ENCODE data around the gene SLC23A2.
"Not testable (repeated sequence)": the region's sequence is repeated elsewhere in the genome, so short reads cannot be mapped to it uniquely, and the experiment has no call there.

The SLC23A2 gene

DNA sequence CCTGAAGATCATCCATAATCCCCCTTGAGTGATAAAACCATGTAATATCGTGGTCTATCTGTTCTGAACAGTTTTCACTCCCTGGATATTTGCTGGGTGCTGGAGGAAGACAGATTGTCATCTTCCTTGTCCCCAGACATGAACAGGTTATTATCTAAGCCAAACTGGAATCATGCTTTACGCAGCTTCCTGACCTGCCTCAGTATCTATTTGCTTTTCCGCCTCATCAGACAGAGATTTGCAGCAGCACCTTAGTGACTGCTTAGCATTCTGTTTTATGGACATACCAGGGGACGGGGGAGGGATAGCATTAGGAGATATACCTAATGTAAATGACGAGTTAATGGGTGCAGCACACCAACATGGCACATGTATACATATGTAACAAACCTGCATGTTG is 124.6 kb downstream of the SLC23A2 start:
- no peak for DNase-seq (ENCODE audit: low read depth in 3 of 3)

GRCh38 chr20:4876301-4876700 is 125.0 kb downstream of the SLC23A2 start:
- no peak for DNase-seq (ENCODE audit: low read depth in 3 of 3)

DNA sequence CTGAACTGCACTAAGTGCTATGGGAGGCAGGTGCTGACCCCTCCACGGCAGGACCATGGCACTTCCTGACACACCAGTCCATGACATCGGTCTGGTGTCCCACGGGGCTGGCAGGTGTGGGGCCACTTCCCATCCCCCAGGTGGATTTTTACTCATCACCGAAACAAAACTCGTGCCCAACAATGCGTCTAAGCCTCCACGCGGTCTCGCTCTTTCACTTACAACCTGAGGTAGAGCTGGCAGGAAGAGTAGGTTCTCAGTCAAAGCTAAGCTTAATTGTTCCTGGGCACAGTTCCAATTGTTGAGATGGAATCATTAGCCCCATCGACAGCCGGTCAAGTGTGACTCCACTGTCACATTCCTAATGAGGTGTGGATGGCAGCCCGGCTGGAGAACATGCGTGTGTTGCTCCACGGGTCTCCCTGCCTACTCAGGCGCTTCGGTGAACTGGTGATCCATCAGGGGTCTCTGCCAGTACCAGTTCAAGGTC is 125.7 kb downstream of the SLC23A2 start:
- no peak for DNase-seq (ENCODE audit: low read depth in 3 of 3)

DNA sequence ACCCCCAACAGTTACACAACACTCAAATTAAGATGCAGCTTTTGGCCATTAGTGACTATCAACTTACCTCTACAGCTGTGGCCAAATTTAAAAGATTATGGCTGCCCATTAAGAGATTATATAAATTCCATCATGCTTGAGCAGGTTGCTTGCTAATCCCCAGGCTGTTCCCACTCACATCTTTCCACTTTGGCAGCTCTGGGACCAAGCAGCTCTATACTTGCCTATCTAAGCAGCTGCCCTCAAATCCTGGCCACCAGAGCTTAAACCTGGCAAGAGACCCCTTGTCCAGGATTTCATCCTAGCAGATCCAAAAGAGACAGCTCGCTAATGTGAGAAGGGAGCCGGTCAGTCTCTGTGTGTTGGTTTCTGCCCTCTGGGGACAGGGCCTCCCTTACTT is 127.9 kb downstream of the SLC23A2 start:
- no peak for DNase-seq (ENCODE audit: low read depth in 3 of 3)

- DNase-seq (ENCODE audit: low read depth in 3 of 3) = no peak
Measured at GRCh38 chr20:4871486-4871885, 129.8 kb downstream of the SLC23A2 start.

DNA sequence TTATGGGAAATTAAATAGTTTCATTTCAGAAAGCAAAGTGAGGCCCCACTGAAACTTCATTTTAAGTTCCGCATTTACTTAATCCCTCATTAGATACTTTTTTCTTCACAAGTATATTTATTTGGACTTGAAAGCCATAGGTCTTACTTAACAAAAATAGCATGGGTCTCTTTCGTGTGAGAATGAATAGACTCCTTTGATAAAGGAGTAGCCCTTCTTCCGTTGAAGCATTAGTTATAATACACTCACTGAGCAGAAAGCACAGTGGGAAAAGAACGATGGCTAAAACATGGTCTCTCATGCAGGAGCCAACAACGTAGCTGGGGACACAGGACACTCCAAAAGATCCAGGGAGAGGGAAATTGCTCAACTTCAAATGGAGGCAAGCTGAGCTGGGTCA is 130.4 kb downstream of the SLC23A2 start:
- DNase-seq (ENCODE audit: low read depth in 3 of 3) = no peak

DNA sequence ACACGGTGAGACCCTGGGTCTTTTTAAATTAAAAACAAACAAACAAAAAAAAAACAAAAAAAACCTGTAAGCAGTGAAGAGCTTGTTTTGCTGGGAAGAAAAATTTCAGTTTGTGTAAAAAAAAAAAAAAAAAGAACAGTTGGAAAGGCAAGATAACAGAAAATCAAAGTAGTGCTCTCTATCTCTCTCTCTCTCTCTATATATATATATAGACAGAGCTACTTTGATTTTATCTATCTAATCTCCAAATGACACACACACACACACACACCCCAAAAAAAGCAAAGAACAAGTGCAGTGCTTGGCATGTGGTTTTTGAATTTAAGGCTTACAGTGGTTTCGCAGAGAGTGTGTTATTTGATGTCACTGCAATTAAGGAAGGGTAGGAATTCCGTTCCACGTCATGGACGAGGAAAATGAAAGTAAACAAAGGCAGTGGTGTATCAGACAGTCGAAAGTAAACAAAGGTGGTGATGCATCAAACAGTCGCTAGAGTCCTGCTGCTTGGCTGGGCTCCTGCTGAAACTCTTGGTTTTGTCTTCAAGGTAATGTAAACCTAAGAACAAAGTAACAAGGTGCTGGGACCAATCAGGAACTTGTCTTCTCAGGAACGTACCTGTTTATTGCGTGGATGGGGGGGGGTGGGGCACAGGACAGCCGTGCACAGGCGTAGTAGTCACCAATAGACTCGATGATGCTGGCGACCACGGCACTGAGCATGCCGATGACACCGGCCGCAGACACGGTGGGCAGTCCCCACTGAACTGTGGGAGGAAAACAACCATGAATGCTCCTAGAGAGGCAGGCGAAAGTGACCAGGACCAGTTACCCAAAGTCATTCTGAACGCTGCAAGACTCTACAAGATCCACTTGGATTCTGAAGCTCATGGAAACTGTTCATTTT is 131.8 kb downstream of the SLC23A2 start:
- no peak for DNase-seq (ENCODE audit: low read depth in 3 of 3)

GRCh38 chr20:4867051-4867450 is 134.3 kb downstream of the SLC23A2 start:
- no peak for DNase-seq (ENCODE audit: low read depth in 3 of 3)

DNA sequence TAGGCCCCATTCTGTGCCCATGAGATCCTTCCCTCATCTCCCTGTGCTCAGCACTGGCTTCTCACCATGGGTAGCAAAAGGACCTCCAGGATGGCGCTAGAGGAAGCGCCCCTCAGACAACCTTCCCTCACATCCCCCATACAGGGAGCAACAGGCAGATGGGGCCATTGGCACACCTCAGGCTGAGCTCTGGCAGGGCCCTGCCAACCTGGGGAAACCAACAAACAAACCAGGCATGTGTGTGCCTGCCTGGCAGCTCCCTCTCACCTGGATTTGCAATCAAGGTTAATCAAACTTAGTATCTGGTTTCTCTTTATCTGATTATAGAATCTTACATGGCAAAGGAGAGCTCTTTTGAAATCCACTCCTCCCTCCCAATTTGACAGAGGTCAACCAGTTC is 134.9 kb downstream of the SLC23A2 start:
- DNase-seq (ENCODE audit: low read depth in 3 of 3) = no peak

DNA sequence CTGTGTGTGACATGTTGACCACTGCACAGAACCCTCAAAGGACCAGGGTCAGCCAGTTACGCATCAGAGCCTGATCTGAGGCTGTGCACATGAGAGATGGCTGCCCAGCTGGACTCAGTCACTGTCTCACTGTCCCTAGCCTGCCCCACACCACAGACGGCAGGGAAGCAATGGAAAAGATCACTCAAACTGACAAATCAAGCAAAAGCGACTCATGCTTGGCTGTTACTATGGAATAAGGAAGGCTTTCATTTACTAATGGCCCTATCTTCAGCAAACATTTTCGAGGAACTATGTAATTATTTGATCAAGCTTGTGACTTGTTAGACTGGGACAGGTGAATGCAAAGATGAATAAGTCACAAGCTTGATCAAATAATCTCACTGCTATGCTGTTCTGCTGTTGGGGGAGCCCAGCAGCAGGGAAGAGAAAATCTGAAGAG is 137.0 kb downstream of the SLC23A2 start:
- DNase-seq (ENCODE audit: low read depth in 3 of 3) = no peak

- no peak for DNase-seq (ENCODE audit: low read depth in 3 of 3)
Measured at GRCh38 chr20:4862661-4863060, 138.6 kb downstream of the SLC23A2 start.

DNA sequence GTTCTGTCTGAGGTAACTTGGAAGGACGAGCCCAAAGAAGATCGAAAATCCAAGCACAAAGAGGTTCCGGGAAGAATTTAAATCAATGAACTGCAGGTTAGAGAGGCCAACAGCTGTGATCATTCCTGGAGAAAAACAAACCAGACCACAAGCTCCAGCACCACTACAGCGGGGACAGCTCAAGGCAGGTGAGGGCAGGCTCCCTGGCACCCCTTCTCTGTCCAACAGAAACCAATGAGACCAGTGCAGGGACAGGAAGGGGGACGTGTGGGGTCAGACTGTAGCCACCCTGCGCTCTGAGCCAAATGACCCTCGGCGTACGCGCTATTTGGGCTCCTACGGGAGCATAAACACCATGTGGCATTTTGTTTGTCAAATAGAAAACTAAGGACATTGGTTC is 139.3 kb downstream of the SLC23A2 start:
- no peak for DNase-seq (ENCODE audit: low read depth in 3 of 3)

DNA sequence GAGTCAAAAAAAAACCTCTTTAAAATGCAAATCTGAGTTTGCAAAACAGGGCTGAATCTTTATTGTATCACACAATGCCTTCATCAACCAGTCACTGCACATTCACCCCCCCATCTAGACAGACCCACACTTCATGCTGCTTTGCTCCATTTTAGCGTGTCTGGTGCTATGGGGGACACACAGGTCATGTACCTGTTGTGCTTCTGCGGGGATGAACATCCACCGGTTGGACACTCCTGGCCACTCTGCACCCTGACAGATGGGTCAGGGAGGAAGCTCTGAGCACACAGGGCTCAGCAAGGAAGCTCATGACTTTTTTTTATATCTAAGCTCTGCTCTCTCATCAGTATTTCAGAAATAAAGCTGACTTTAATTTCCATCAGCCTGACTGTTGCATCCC is 143.3 kb downstream of the SLC23A2 start:
- DNase-seq (ENCODE audit: low read depth in 3 of 3) = no peak

DNA sequence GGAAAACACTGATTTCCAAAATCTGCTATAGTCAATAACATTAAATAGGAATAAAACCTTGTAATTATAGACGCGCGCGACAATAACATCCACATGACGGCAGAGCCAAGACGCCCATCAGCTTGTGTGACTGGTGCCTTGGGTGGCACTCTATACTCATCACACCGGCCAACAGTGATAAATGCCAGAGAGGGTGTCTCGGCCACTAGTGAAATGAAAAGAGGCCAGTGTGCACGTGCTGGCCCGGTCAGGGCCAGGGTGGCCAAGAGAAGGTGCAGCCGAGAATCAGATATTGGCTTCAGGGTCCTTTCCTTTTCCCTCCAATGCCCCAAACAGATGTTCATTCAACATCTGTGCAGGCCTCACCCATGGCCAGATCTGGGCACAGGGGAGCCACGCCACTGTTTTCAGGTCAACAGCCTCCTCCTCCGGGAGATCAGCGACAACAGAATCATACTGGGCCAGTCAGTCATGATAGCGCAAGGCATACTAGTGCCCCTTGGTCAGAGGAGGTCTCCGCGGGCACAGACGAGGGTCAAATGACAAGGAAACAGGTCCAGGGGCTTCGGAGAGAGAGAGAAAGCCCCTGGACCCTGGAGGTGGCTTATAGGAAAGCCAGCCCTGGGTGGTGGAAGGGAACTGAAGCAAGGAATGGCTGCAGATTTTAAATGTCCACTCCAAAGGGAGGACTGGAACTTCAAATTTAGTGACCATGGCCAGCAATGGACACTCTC is 145.1 kb downstream of the SLC23A2 start:
- no peak for DNase-seq (ENCODE audit: low read depth in 3 of 3)

- DNase-seq (ENCODE audit: low read depth in 3 of 3) = no peak
Measured at GRCh38 chr20:4855555-4855954, 145.8 kb downstream of the SLC23A2 start.

DNA sequence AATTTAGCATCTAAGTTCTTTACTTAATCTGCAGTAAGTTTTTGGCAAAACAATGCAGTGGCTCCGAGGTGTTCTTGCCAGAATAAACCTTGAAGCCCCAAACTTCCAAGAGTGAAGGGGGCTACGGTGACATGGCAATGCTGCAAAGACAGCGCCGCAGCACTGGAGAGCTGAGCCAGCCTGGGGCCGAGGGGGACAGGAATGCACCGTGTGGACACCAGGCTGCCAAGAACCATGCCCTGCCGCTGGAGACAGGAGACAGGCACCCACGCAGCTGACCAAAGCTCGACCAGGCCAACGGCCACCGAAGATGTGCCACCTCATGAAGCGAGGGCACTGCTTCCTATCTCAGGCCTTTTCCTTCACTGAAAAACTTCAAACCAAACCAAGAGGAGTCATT is 146.2 kb downstream of the SLC23A2 start:
- no peak for DNase-seq (ENCODE audit: low read depth in 3 of 3)

DNA sequence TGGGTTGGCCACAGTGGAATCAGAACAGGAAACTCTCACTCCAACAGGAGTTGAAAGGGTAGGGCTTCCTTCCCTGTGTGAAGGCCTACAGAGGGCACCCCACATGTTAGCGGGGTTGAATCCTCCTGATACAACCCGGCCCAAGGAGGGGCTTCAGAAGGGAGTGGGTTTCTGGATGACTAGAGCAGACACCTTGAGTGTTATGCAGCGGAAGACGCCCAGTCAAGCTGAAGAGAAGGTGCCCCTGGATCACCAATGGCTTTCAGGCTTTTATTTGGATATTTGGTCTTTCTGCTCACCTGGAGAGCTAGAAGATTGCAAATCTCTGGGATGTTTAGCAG is 146.8 kb downstream of the SLC23A2 start:
- no peak for DNase-seq (ENCODE audit: low read depth in 3 of 3)

DNA sequence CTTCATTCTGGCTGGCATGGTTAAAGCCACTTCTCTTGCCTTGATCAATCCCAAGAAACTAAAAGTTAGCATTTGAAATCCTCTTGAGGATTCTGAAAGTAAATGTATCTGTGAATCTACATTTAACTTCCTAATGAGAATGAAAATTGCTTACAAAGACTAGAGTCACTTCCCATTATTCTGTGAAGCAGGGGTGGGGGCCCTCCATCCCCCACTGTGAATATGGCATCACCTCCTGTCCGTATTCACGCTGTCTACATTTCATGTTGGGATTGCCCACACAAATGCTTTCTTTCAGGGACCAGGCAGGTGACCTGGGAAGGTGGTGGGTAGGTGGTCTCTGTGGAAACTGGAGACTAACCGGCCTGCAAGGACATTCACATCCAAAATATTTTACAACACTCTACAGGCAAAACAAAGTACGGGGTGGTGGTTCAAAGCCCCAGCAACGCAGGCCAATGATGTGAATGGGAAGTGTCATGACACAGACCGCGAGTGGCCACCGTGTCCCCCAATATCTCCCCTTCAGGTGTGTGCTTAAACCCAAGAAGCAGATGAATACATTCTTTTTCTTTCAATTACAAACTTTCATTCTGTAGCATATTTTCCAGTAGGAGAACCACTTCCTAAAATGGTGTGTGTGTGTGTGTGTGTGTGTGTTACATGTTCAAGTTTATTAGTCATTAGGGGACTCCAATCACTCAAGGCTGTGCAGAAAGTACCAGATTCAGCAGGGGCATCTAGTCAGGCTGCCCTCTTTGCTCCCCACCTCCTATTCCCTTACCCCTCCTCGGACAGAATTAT is 147.4 kb downstream of the SLC23A2 start:
- DNase-seq (ENCODE audit: low read depth in 3 of 3) = no peak

DNA sequence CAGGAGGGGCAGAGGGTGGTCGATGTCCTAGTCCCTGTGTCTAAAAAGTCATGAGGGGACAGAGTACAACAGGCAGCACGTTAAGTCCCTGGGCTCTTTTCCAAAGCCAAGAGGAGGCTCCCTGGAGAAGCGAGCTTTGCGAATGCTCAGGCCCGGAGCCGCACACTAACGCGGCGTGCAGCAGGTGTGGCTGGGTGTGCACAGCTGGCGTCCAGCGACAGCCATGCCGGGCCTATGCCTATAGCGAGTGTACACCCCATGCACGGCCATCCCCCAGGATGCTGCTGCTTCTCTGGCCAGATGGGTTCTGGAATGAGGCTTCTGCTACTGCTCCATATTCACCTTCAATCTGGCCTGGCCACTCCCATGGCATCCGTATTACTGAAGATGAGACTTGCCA is 148.3 kb downstream of the SLC23A2 start:
- no peak for DNase-seq (ENCODE audit: low read depth in 3 of 3)

DNA sequence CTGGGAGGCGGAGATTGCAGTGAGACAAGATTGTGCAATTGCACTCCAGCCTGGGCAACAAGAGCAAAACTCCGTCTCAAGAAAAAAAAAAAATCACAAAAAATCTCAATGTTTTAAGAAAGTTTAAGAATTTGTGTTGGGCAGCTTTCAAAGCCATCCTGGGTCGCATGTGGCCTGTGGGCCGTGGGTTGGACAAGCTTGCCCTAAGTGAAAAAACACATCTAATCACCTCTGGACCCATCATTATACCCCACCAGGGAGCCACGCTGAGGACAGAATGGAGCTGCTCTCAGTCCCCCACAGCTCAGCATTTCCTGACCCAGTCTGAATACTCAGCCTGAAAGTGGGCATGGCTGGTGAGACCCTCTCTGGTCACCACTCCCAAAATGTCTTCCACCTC is 150.3 kb downstream of the SLC23A2 start:
- DNase-seq (ENCODE audit: low read depth in 3 of 3) = no peak

DNA sequence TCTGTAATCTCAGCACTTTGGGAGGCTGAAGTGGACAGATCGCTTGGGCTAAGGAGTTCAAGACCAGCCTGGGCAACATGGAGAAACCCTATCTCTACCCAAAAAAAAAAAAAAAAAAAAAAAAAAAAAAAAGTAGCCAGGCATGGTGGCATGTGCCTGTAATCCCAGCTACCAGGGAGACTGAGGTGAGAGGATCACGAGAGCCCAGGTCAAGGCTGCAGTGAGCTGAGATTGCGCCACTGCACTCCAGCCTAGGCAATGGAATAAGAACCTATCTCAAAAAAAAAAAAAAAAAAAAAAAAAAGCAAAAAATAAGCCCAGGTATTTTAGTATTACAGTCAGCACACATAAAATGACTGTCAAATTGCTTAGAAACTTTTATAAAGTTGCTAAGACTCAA is 152.5 kb downstream of the SLC23A2 start:
- DNase-seq (ENCODE audit: low read depth in 3 of 3) = not testable (repeated sequence)

DNA sequence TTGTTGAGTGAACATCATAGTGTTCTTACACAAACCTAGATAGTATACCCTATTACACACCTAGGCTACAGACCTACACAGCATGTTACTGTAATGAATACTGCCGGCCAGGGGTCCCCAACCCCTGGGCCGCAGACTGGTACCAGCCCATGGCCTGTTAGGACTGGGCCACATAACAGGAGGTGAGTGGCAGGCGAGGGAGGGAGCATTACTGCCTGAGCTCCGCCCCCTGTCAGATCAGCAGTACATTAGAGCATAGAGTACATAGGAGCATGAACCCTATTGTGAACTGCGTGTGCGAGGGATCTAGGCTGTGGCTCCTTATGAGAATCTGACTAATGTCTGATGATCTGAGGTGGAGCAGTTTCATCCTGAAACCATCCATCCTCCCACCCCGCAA is 153.3 kb downstream of the SLC23A2 start:
- no peak for DNase-seq (ENCODE audit: low read depth in 3 of 3)

All from stimulated activated CD4-positive, alpha-beta T cell treated with anti-CD3 and anti-CD28 coated beads, TNF-alpha, amount 100 ng/mL, for 48 hours (primary cell).